Gastrocnemius medialis (tissue), 4 donors: ENCODE results near the gene CHMP4A. TPM values are rescaled to one million over a fixed set of nuclear protein-coding genes. Genes with fewer than 3 reads are reported as not detected.
A peak's percentile ranks its signal among the peaks of the same experiment; 100 is the strongest.

ENCODE experiments used
- ATAC-seq, 2 donors: fragments of 150-250 bp; one replicate each; pipeline ENCODE4 v1.9.1; 2016
- DNase-seq, 2 donors: peaks; one replicate each; pipeline ENCODE4 v3.0.0-alpha.2; 2019
- H3K27ac ChIP-seq, 4 donors: fragments of 200-600 bp; sonication (generic); 1 replicate in 1 of 4; 2 replicates in 3 of 4; pipeline ENCODE4 v1.5.1; 2016 to 2018; ENCODE audit warnings: mild to moderate bottlenecking in 2 of 4, moderate library complexity in 1 of 4
- H3K27me3 ChIP-seq, 3 donors: fragments of 200-600 bp; sonication (generic) in 2 of 3; 1 replicate in 1 of 3; 2 replicates in 2 of 3; pipeline versions ENCODE4 v1.5.1 to v1.6.0; 2016 to 2019; ENCODE audit warnings: mild to moderate bottlenecking in 1 of 3, moderate library complexity in 1 of 3
- H3K36me3 ChIP-seq, 2 donors: fragments of 200-600 bp; sonication (generic) in 1 of 2; one replicate each; pipeline ENCODE4 v1.5.1; 2017 to 2018
- H3K4me1 ChIP-seq, 2 donors: fragments of 200-600 bp; sonication (generic) in 1 of 2; one replicate each; pipeline ENCODE4 v1.5.1; 2016 to 2017; ENCODE audit warnings: mild to moderate bottlenecking in 2 of 2
- H3K4me3 ChIP-seq, 4 donors: fragments of 200-600 bp; sonication (generic) in 3 of 4; 1 replicate in 1 of 4; 2 replicates in 3 of 4; pipeline ENCODE4 v1.5.1; 2016 to 2019; ENCODE audit warnings: mild to moderate bottlenecking in 2 of 4
- H3K9me3 ChIP-seq, 3 donors: fragments of 200-600 bp; sonication (generic) in 2 of 3; 1 replicate in 1 of 3; 2 replicates in 2 of 3; pipeline ENCODE4 v1.5.1; 2016 to 2019
- CTCF ChIP-seq, 5 experiments: fragments of 450-650 bp in 3 of 5; fragments of 200-600 bp in 2 of 5; sonication (generic) in 2 of 5; IDR thresholded peaks in 4 of 5; conservative IDR thresholded peaks in 1 of 5; 1 replicate in 4 of 5; 2 replicates in 1 of 5; pipeline ENCODE4 v1.5.1; 2016 to 2019; ENCODE audit warnings: antibody characterized with exemption in 5 of 5, mild to moderate bottlenecking in 3 of 5, moderate library complexity in 3 of 5
- POLR2A ChIP-seq, 2 donors: fragments of 450-650 bp; IDR thresholded peaks; one replicate each; pipeline ENCODE4 v1.6.1; 2017; ENCODE audit warnings: antibody characterized with exemption in 2 of 2, mild to moderate bottlenecking in 2 of 2, moderate library complexity in 2 of 2
- in situ Hi-C, 4 donors: fragments of 200-750 bp; cut with MboI; loops; one replicate each; pipeline versions ENCODE4 v1.15.0 to v1.8.0; 2017; ENCODE audit warnings: low sequenced_read_pairs in 4 of 4
- intact Hi-C: fragments of 100-400 bp; cut with DNase I; formaldehyde crosslinking; loops from one replicate; pipeline ENCODE4 v1.15.1; 2023; ENCODE audit warnings: low total_unique reads
- total RNA-seq, 4 donors: library from RNA; depleted of rRNA; stranded (reverse); fragments of >200 nt; gene quantifications; one replicate each; pipeline versions ENCODE4 v1.1.0 to v1.2.3, GENCODE V29; 2016

CHMP4A gene
- total RNA-seq, 4 donors from 2014 or later: 13.6 to 29.8 (median 20.7) TPM

DNA sequence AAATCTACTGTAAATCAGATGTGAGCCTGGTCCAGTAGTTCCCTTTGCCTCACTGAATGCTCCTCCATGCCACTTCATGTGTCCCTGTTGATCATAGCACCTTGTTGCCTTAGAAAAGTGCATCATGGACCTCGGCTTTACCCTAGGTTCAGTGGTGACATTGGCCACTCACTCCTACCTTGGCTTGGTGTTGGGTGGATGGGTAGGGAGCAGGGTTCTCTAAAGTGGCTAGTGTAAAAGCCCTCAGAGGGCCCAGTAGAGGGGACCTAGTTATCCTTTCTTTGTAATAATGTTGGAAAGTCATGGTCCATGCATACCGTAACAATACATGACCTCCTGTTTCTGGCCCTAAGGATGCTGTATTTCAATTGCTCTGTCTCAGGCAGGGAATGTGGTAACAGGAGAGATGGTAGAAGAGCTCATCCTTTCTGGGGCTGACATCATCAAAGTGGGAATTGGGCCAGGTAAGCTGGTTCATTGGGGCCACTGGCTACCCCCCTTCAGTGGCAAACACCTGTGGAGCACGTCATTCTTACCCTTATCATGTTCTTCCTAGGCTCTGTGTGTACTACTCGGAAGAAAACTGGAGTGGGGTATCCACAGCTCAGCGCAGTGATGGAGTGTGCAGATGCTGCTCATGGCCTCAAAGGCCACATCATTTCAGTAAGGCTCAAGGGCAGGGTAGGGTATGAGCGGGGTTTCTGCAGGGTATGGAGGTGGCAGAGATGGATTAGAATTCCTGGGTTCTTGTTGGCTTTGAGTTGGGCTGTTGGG is 23.6 kb upstream of the CHMP4A start:
- TF ChIP-seq POLR2A (IDR thresholded peaks at IDR 0.05) (no peak), CTCF (IDR thresholded peaks at IDR 0.05 in 4 of 5, conservative IDR thresholded peaks at IDR 0.05 in 1 of 5) (no peak)
- H3K27me3 ChIP-seq: no peaks in the 10 kb centered on the region
- DNase-seq: no peak
- peaks cover 0 to 52% of the 10 kb centered on the region in 2 donors for H3K36me3 ChIP-seq
- no peak overlapping the region for H3K4me3 ChIP-seq
- H3K4me1 ChIP-seq: peaks cover 53 to 66% of the 10 kb centered on the region in 2 donors
- peak overlapping the region in 3 of 4 donors; percentile 8 to 50 (median 35) for H3K27ac ChIP-seq
- no peaks in the 10 kb centered on the region for H3K9me3 ChIP-seq
- no peak for ATAC-seq
- in situ Hi-C loops: loop anchor here in 3 of 4 donors (10.0 to 25.0 kb wide), 2 partner anchors 198 to 200 kb away; partner anchors contain the start of genes CBLN3 (in 1 of the 3), KHNYN (in 1 of the 3) and SDR39U1 (in 1 of the 3)
- intact Hi-C loops: no loop called here

DNA sequence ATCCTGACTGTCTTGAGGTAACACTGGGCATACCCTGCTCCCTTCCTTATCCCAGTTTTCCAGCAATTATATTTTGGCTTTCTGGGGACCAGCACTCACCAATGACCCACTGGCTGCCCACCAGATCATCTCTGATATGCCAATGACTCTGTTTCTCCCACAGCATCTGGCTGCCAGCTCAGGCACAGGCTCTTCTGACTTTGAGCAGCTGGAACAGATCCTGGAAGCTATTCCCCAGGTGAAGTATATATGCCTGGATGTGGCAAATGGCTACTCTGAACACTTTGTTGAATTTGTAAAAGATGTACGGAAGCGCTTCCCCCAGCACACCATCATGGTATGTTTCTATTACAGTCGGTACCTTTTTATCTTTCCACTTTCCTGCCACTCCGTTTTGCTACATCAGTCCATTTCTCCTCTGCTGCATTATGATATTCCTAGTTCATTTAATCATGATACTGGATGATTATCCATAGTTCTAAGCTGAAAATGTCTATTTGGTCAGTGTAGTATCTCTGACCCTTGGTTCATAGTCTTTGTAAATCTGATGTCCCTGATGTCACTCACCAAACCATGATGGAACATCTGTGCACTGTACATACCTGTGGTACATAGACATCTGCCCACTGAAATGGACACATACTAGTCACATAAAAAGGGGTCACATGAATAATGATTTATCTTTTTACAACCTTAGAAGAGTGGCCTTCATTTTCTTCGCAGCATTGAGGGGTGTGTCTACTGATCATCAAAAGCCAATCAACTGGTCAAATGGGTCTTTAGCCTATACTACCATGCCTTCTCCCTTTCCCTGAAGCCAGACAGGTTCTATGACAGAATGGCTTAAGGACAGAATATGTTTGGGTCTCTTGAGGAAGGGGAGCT is 22.8 kb upstream of the CHMP4A start:
- H3K27me3 ChIP-seq: no peaks in the 10 kb centered on the region
- intact Hi-C loops (no loop called here), in situ Hi-C loops (loop anchor here in 3 of 4 donors (10.0 to 25.0 kb wide), 2 partner anchors 199 to 201 kb away; partner anchors contain the start of genes CBLN3 (in 1 of the 3), KHNYN (in 1 of the 3) and SDR39U1 (in 1 of the 3))
- peaks cover 0 to 51% of the 10 kb centered on the region in 2 donors for H3K36me3 ChIP-seq
- no peaks in the 10 kb centered on the region for H3K9me3 ChIP-seq
- peaks cover 52 to 64% of the 10 kb centered on the region in 2 donors for H3K4me1 ChIP-seq
- H3K4me3 ChIP-seq: no peak overlapping the region
- TF ChIP-seq CTCF (IDR thresholded peaks at IDR 0.05 in 4 of 5, conservative IDR thresholded peaks at IDR 0.05 in 1 of 5) (no peak), POLR2A (IDR thresholded peaks at IDR 0.05) (no peak)
- ATAC-seq (no peak), DNase-seq (no peak)
- peak overlapping the region in 2 of 4 donors; percentile 5 to 50 for H3K27ac ChIP-seq

- Histone ChIP-seq H3K27me3 (no peaks in the 10 kb centered on the region), H3K27ac (peak overlapping the region in 1 of 4 donors; percentile 53), H3K9me3 (no peaks in the 10 kb centered on the region), H3K4me3 (no peak overlapping the region), H3K36me3 (peaks cover 0 to 34% of the 10 kb centered on the region in 2 donors), H3K4me1 (peaks cover 40 to 53% of the 10 kb centered on the region in 2 donors)
- no peak for DNase-seq
- in situ Hi-C loops: loop anchor here in 3 of 4 donors (10.0 to 25.0 kb wide), 2 partner anchors 200 to 203 kb away; partner anchors contain the start of genes CBLN3 (in 1 of the 3), KHNYN (in 1 of the 3) and SDR39U1 (in 1 of the 3)
- no peak for ATAC-seq
- intact Hi-C loops: no loop called here
- TF ChIP-seq POLR2A (IDR thresholded peaks at IDR 0.05) (no peak), CTCF (IDR thresholded peaks at IDR 0.05 in 4 of 5, conservative IDR thresholded peaks at IDR 0.05 in 1 of 5) (no peak)
These were observed 21.1 kb upstream of the CHMP4A start for GRCh38 chr14:24234095-24235005.

DNA sequence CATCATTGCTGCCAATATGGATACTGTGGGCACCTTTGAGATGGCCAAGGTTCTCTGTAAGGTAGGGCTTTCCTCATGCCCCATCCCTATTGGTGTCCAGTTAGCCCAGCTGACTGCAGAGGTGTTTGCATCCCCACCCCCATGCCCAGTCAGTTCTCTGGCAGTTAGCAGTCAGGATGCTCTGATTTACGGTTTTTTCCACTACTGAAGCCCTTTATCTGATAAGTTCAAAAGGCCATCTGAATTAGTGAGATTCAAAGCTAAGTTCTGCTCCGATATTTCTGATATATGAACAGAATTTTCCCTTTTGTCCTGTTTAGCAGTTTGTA is 20.2 kb upstream of the CHMP4A start:
- peaks cover 0 to 26% of the 10 kb centered on the region in 2 donors for H3K36me3 ChIP-seq

More for the DNA sequence above, 20.2 kb upstream of the CHMP4A start:
- TF ChIP-seq POLR2A (IDR thresholded peaks at IDR 0.05): no peak
- TF ChIP-seq CTCF (IDR thresholded peaks at IDR 0.05 in 4 of 5, conservative IDR thresholded peaks at IDR 0.05 in 1 of 5): no peak
- in situ Hi-C loops (loop anchor here in 3 of 4 donors (10.0 to 25.0 kb wide), 2 partner anchors 201 to 204 kb away; partner anchors contain the start of genes CBLN3 (in 1 of the 3), KHNYN (in 1 of the 3) and SDR39U1 (in 1 of the 3)), intact Hi-C loops (loop anchor here (2.0 kb wide), 1 partner anchor 87 kb away; the partner anchor contains the start of genes PSME2 and RNF31)
- no peak for DNase-seq
- ATAC-seq: no peak
- Histone ChIP-seq H3K27ac (peak overlapping the region; percentile 85 to 96 (median 92)), H3K4me3 (peak overlapping the region; percentile 71 to 91 (median 86)), H3K9me3 (no peaks in the 10 kb centered on the region), H3K27me3 (no peaks in the 10 kb centered on the region), H3K4me1 (peaks cover 40 to 53% of the 10 kb centered on the region in 2 donors)
